ENCODE measurements around the gene DOCK10. TPM values are rescaled to one million over a fixed set of nuclear protein-coding genes. Genes with fewer than 3 reads are reported as not detected.

DOCK10 gene
- polyA plus RNA-seq, 1 donor (not counting 4 experiments of a cell fraction or from before 2014, with no cell fraction given) = 2.5 TPM

- peaks cover 4% of the 10 kb centered on the region for H3K4me1 ChIP-seq (ENCODE audit: control insufficient read depth, extremely low read depth, insufficient read depth, low read length)
- no peak overlapping the region for H3K9ac ChIP-seq (ENCODE audit: control insufficient read depth, extremely low read depth, insufficient read depth, low read length)
- no peaks in the 10 kb centered on the region for H3K9me1 ChIP-seq (ENCODE audit: control insufficient read depth, extremely low read depth, insufficient read depth, low read length)
- no peaks in the 10 kb centered on the region for H3K27me3 ChIP-seq (ENCODE audit: control insufficient read depth, extremely low read depth, insufficient read depth, low read length)
- DNase-seq (ENCODE audit: low read depth, low spot score) = no peak
- no peaks in the 10 kb centered on the region for H3K79me2 ChIP-seq (ENCODE audit: control insufficient read depth, insufficient read depth, low read length)
- dilution Hi-C loops (cut with MboI; ENCODE audit: extremely low pct_ligation_motif_present, low sequenced_read_pairs) = no loop called here
- no peaks in the 10 kb centered on the region for H4K20me1 ChIP-seq (ENCODE audit: control insufficient read depth, extremely low read depth, insufficient read depth, low read length)
- H3K9me3 ChIP-seq (ENCODE audit: control insufficient read depth, low read depth, low read length) = no peaks in the 10 kb centered on the region
- H3K36me3 ChIP-seq (ENCODE audit: control insufficient read depth in 2 of 2, extremely low read depth in 1 of 2, insufficient read depth in 2 of 2, low read length in 2 of 2) = no peaks in the 10 kb centered on the region
- H3K27ac ChIP-seq (ENCODE audit: control insufficient read depth, insufficient read depth, low read length) = no peak overlapping the region
- TF ChIP-seq EZH2 (IDR thresholded peaks at IDR 0.05; ENCODE audit: low read length) = no peak
- H3K4me2 ChIP-seq (ENCODE audit: control insufficient read depth, extremely low read depth, insufficient read depth, low read depth, low read length) = no peak overlapping the region
- H2AFZ ChIP-seq (ENCODE audit: control insufficient read depth, low read length) = no peak overlapping the region
- no peak overlapping the region for H3K4me3 ChIP-seq (ENCODE audit: control insufficient read depth in 2 of 3, extremely low read depth in 1 of 3, insufficient read depth in 2 of 3, low read depth in 1 of 3, low read length in 3 of 3)
- no peak for FAIRE-seq
Measured at GRCh38 chr2:224976629-224977525, 65.4 kb downstream of the DOCK10 start.

GRCh38 chr2:224975761-224976160 is 66.5 kb downstream of the DOCK10 start:
- TF ChIP-seq CTCF (optimal IDR thresholded peaks at IDR 0.05 in 1 of 3, IDR thresholded peaks at IDR 0.05 in 1 of 3, conservative IDR thresholded peaks at IDR 0.05 in 1 of 3; ENCODE audit: extremely low read depth in 1 of 3, insufficient read depth in 2 of 3, low read length in 3 of 3) (no peak), EZH2 (IDR thresholded peaks at IDR 0.05; ENCODE audit: low read length) (no peak)
- FAIRE-seq = no peak
- Histone ChIP-seq H3K9me1 (ENCODE audit: control insufficient read depth, extremely low read depth, insufficient read depth, low read length) (no peaks in the 10 kb centered on the region), H3K4me1 (ENCODE audit: control insufficient read depth, extremely low read depth, insufficient read depth, low read length) (peaks cover 11% of the 10 kb centered on the region), H3K79me2 (ENCODE audit: control insufficient read depth, insufficient read depth, low read length) (no peaks in the 10 kb centered on the region), H3K4me3 (ENCODE audit: control insufficient read depth in 2 of 3, extremely low read depth in 1 of 3, insufficient read depth in 2 of 3, low read depth in 1 of 3, low read length in 3 of 3) (no peak overlapping the region), H3K27me3 (ENCODE audit: control insufficient read depth, extremely low read depth, insufficient read depth, low read length) (no peaks in the 10 kb centered on the region), H2AFZ (ENCODE audit: control insufficient read depth, low read length) (no peak overlapping the region), H4K20me1 (ENCODE audit: control insufficient read depth, extremely low read depth, insufficient read depth, low read length) (no peaks in the 10 kb centered on the region), H3K4me2 (ENCODE audit: control insufficient read depth, extremely low read depth, insufficient read depth, low read depth, low read length) (no peak overlapping the region), H3K36me3 (ENCODE audit: control insufficient read depth in 2 of 2, extremely low read depth in 1 of 2, insufficient read depth in 2 of 2, low read length in 2 of 2) (no peaks in the 10 kb centered on the region), H3K27ac (ENCODE audit: control insufficient read depth, insufficient read depth, low read length) (no peak overlapping the region), H3K9ac (ENCODE audit: control insufficient read depth, extremely low read depth, insufficient read depth, low read length) (no peak overlapping the region), H3K9me3 (ENCODE audit: control insufficient read depth, low read depth, low read length) (no peaks in the 10 kb centered on the region)
- dilution Hi-C loops (cut with MboI; ENCODE audit: extremely low pct_ligation_motif_present, low sequenced_read_pairs) = no loop called here
- DNase-seq (ENCODE audit: low read depth, low spot score) = no peak
